PFSK-1 (cell line): ENCODE data around the gene IGFBP6. TPM values are rescaled to one million over a fixed set of nuclear protein-coding genes. Genes with fewer than 3 reads are reported as not detected.

ENCODE experiments used
- FOXP2 ChIP-seq: optimal IDR thresholded peaks from 2 replicates; pipeline ENCODE3; 2011; ENCODE audit warnings: borderline replicate concordance, control low read depth, inconsistent platforms; ENCODE audit not compliant: insufficient read depth; ENCODE audit errors: extremely low read length, extremely low read depth
- POLR2AphosphoS5 ChIP-seq: IDR thresholded peaks from 2 replicates; pipeline ENCODE4 v1.6.1; 2012; ENCODE audit warnings: low read depth, mild to moderate bottlenecking, control low read depth, low read length, moderate library complexity
- REST ChIP-seq, 2 experiments: IDR thresholded peaks; 2 replicates each; pipeline versions ENCODE4 v1.6.1 to v1.8.0; 2011 to 2012; ENCODE audit warnings: low read depth in 2 of 2, low read length in 2 of 2, control low read depth in 1 of 2, inconsistent platforms in 1 of 2, mild to moderate bottlenecking in 1 of 2, moderate library complexity in 1 of 2; ENCODE audit not compliant: insufficient read depth in 1 of 2
- SIN3A ChIP-seq: IDR thresholded peaks from 2 replicates; pipeline ENCODE4 v1.6.1; 2012; ENCODE audit warnings: mild to moderate bottlenecking, low read length, moderate library complexity, borderline replicate concordance; ENCODE audit not compliant: insufficient read depth
- TAF1 ChIP-seq: IDR thresholded peaks from 2 replicates; pipeline ENCODE4 v1.6.1; 2012; ENCODE audit warnings: low read length, control low read depth, borderline replicate concordance; ENCODE audit not compliant: insufficient read depth
- polyA plus RNA-seq: library from polyadenylated mRNA; unstranded; fragments of >200 nt; gene quantifications from one replicate; pipeline ENCODE4 v1.2.1, GENCODE V29; 2012; ENCODE audit warnings: low read depth, missing spikeins; ENCODE audit not compliant: insufficient read length

Gene IGFBP6
- 0.82 TPM for polyA plus RNA-seq

- no peak for TF ChIP-seq FOXP2
- no peak for TF ChIP-seq REST (IDR thresholded peaks at IDR 0.05; ENCODE audit: insufficient read depth in 1 of 2, low read depth in 2 of 2, low read length in 2 of 2)
- TF ChIP-seq TAF1, result no peak
- no peak for TF ChIP-seq SIN3A
- TF ChIP-seq POLR2AphosphoS5, result no peak
These were observed at the start of gene IGFBP6 for GRCh38 chr12:53097564-53098353. IGFBP6 (plus strand) TSS chr12:53097667; CDS start chr12:53097718, 51 bp downstream.

GRCh38 chr12:53048033-53048779 lies 49.3 kb upstream of the IGFBP6 start:
- TF ChIP-seq FOXP2 (no peak), POLR2AphosphoS5 (no peak), SIN3A (no peak)

- TF ChIP-seq TAF1, result no peak
- no peak for TF ChIP-seq POLR2AphosphoS5
- TF ChIP-seq SIN3A, result no peak
- TF ChIP-seq REST (IDR thresholded peaks at IDR 0.05; ENCODE audit: insufficient read depth in 1 of 2, low read depth in 2 of 2, low read length in 2 of 2), result peak; percentile 71 to 86
These were observed 48.6 kb upstream of the IGFBP6 start for GRCh38 chr12:53048780-53049401.

- TF ChIP-seq REST (IDR thresholded peaks at IDR 0.05; ENCODE audit: insufficient read depth in 1 of 2, low read depth in 2 of 2, low read length in 2 of 2) (peak; percentile 50 to 69; a peak in 3 of 4 replicates), POLR2AphosphoS5 (peak; percentile 96), FOXP2 (no peak), TAF1 (peak; percentile 67; the same call in 1 of the 2 replicates), SIN3A (no peak)
These were observed 47.7 kb upstream of the IGFBP6 start, which contains the start of gene TNS2 for GRCh38 chr12:53049571-53050318. TNS2 (plus strand) TSS chr12:53050065; CDS start chr12:53050186, 121 bp downstream.

GRCh38 chr12:53050426-53051057 lies 46.9 kb upstream of the IGFBP6 start:
- no peak for TF ChIP-seq REST (IDR thresholded peaks at IDR 0.05; ENCODE audit: insufficient read depth in 1 of 2, low read depth in 2 of 2, low read length in 2 of 2)
- no peak for TF ChIP-seq TAF1
- TF ChIP-seq SIN3A, result no peak
- TF ChIP-seq FOXP2, result no peak
- no peak for TF ChIP-seq POLR2AphosphoS5
